Stomach (tissue), 4 donors: ENCODE measurements around the gene TEX26.

Source experiments
- CTCF ChIP-seq, 7 experiments: fragments of 450-650 bp in 4 of 7; fragments of 200-600 bp in 3 of 7; sonication (generic) in 3 of 7; IDR thresholded peaks; one replicate each; pipeline ENCODE4 v1.5.1; 2016 to 2019; ENCODE audit warnings: antibody characterized with exemption in 7 of 7, control low read depth in 2 of 7, mild to moderate bottlenecking in 1 of 7
- POLR2A ChIP-seq, 4 donors: fragments of 450-650 bp; IDR thresholded peaks; one replicate each; pipeline ENCODE4 v1.6.1; 2016; ENCODE audit warnings: antibody characterized with exemption in 4 of 4, control low read depth in 2 of 4, mild to moderate bottlenecking in 1 of 4, moderate library complexity in 1 of 4

- TF ChIP-seq CTCF (IDR thresholded peaks at IDR 0.05) = no peak
- no peak for TF ChIP-seq POLR2A (IDR thresholded peaks at IDR 0.05)
These were observed 86.1 kb downstream of the TEX26 start for GRCh38 chr13:31018511-31018910.
